Measurements from ENCODE around the gene SGF29. TPM values are rescaled to one million over a fixed set of nuclear protein-coding genes. Genes with fewer than 3 reads are reported as not detected.

SGF29 gene
- total and polyA plus RNA-seq, 9 of the 15 experiments (the other 6 are each of a cell fraction or from before 2014, with no cell fraction given), result 2.6 to 36.1 (median 21.2) TPM

GRCh38 chr16:28529124-28529523 is 24.6 kb upstream of the SGF29 start (continued):
- no peak for TF ChIP-seq ZMIZ1 (IDR thresholded peaks at IDR 0.05; ENCODE audit: low read depth in 2 of 2, low read length in 2 of 2)
- no peak for TF ChIP-seq NFIC (IDR thresholded peaks at IDR 0.05)
- TF ChIP-seq ZNF212 (CRISPR knock-in tag; IDR thresholded peaks at IDR 0.05), result no peak
- TF ChIP-seq ZNF197 (CRISPR knock-in tag; IDR thresholded peaks at IDR 0.05; ENCODE audit: low read depth), result peak; percentile 35; the same call in 1 of the 2 replicates
- no peak for TF ChIP-seq GATA2 (CRISPR knock-in tag; IDR thresholded peaks at IDR 0.05)
- no peak for TF ChIP-seq NR4A1 (CRISPR knock-in tag; IDR thresholded peaks at IDR 0.05)
- 0 out of 2 replicates have a peak, but pooled peaks have one; percentile 30 for TF ChIP-seq NR4A1 (tag; IDR thresholded peaks at IDR 0.05)
- 0 out of 2 replicates have a peak, but pooled peaks have one; percentile 22 for TF ChIP-seq ZNF384 (IDR thresholded peaks at IDR 0.05; ENCODE audit: low read depth, low read length)
- TF ChIP-seq ELK1 (CRISPR knock-in tag; IDR thresholded peaks at IDR 0.05), result no peak
- TF ChIP-seq ZNF79 (CRISPR knock-in tag; IDR thresholded peaks at IDR 0.05; ENCODE audit: low read depth), result 0 out of 2 replicates have a peak, but pooled peaks have one; percentile 21
- 0 out of 2 replicates have a peak, but pooled peaks have one; percentile 59 for TF ChIP-seq PTRF (tag; IDR thresholded peaks at IDR 0.05)
